Glomerular visceral epithelial cell (primary cell): ENCODE measurements around the gene PSME1.

Experiments used
- DNase-seq: peaks from one replicate; pipeline ENCODE4 v3.0.0-alpha.2; 2016; ENCODE audit errors: extremely low spot score

The PSME1 gene

GRCh38 chr14:24135834-24136683 is at the start of gene PSME1:
Gene PSME1 (plus strand): TSS chr14:24136194. CDS start chr14:24136263, 69 bp downstream.
- DNase-seq = peak; percentile 94

- DNase-seq = no peak
Measured at GRCh38 chr14:24087004-24087403, 49.0 kb upstream of the PSME1 start.

- no peak for DNase-seq
Measured at GRCh38 chr14:24088095-24088494, 47.9 kb upstream of the PSME1 start.

- no peak for DNase-seq
Measured at GRCh38 chr14:24089890-24090289, 46.1 kb upstream of the PSME1 start.

- no peak for DNase-seq
Measured at GRCh38 chr14:24092110-24092504, 43.9 kb upstream of the PSME1 start.

GRCh38 chr14:24092505-24093206 is 43.3 kb upstream of the PSME1 start:
- no peak for DNase-seq

GRCh38 chr14:24093207-24093900 is 42.6 kb upstream of the PSME1 start:
- DNase-seq = no peak

- peak; percentile 95 for DNase-seq
Measured at GRCh38 chr14:24093901-24094840, 41.8 kb upstream of the PSME1 start, which contains the start of gene PCK2. Gene PCK2 (plus strand): TSS chr14:24094311. CDS start chr14:24094406, 95 bp downstream.

- no peak for DNase-seq
Measured at GRCh38 chr14:24094841-24095270, 41.1 kb upstream of the PSME1 start.

GRCh38 chr14:24095271-24096068 is 40.5 kb upstream of the PSME1 start:
- DNase-seq = peak; percentile 80

- no peak for DNase-seq
Measured at GRCh38 chr14:24096545-24097181, 39.3 kb upstream of the PSME1 start.

- no peak for DNase-seq
Measured at GRCh38 chr14:24098229-24098926, 37.6 kb upstream of the PSME1 start.

- no peak for DNase-seq
Measured at GRCh38 chr14:24098927-24099813, 36.8 kb upstream of the PSME1 start.

GRCh38 chr14:24100197-24100981 is 35.6 kb upstream of the PSME1 start:
- no peak for DNase-seq

GRCh38 chr14:24100982-24101494 is 35.0 kb upstream of the PSME1 start:
- no peak for DNase-seq

GRCh38 chr14:24102357-24103048 is 33.5 kb upstream of the PSME1 start:
- DNase-seq = no peak
